HCT116 (cell line): Measurements from ENCODE around the gene MRLN. TPM values are rescaled to one million over a fixed set of nuclear protein-coding genes. Genes with fewer than 3 reads are reported as not detected.

Source experiments
- ATAC-seq: fragments of 200-7000 bp; cut with Tn5 transposase; 2 replicates; pipeline ENCODE4 v1.9.1; 2020; ENCODE audit warnings: mild to moderate bottlenecking, moderate library complexity
- BruUV-seq: library from RNA; stranded (reverse); fragments of 400-500 nt; replicated peaks from 2 replicates; lab custom pipeline; 2021; lab: Mats Ljungman, UMichigan
- CTCF ChIA-PET: fragments of 300-600 bp; sonication (Branson Sonifier 250); formaldehyde crosslinking; loops from one replicate; lab custom pipeline; 2021; ENCODE audit warnings: antibody characterized with exemption; lab: Charles Lee
- POLR2A ChIA-PET: fragments of 300-600, 350-600 bp; sonication (Branson Sonifier 250); formaldehyde crosslinking; loops from one replicate; lab custom pipeline; 2021; ENCODE audit warnings: antibody characterized with exemption; lab: Charles Lee
- RAD21 ChIA-PET, 2 experiments: fragments of 300-600 bp; sonication (Branson Sonifier 250); formaldehyde crosslinking; loops; one replicate each; lab custom pipeline; 2023; ENCODE audit warnings: low total read pairs in 2 of 2; ENCODE audit not compliant: uncharacterized antibody in 2 of 2, unreplicated experiment in 2 of 2, low non-redundant PET in 1 of 2; lab: Charles Lee
- DNase-seq: peaks from one replicate; pipeline ENCODE4 v3.0.0-alpha.2; 2010; ENCODE audit warnings: low read depth, low spot score
- H2AFZ ChIP-seq: fragments of 200-600 bp; shearing (Covaris generic), sonication (generic); 2 replicates; pipeline ENCODE4 v1.6.1; 2017; ENCODE audit warnings: low read depth, mixed run types, mixed read lengths, antibody characterized with exemption, low read length; ENCODE audit not compliant: poor library complexity, severe bottlenecking
- H3K27ac ChIP-seq: 2 replicates; pipeline ENCODE4 v1.5.1; 2012; ENCODE audit warnings: low read depth, low read length
- H3K27me3 ChIP-seq: fragments of 200-600 bp; sonication (generic); 2 replicates; pipeline ENCODE4 v1.6.1; 2016; ENCODE audit warnings: mixed run types, low read length, mixed read lengths; ENCODE audit not compliant: insufficient read depth
- H3K36me3 ChIP-seq, 2 experiments: fragments of 200-500 bp in 1 of 2; fragments of 200-600 bp in 1 of 2; sonication (Bioruptor generic) in 1 of 2; sonication (generic) in 1 of 2; 2 replicates each; pipeline versions ENCODE4 v1.5.1 to v1.6.1; 2014 to 2016; ENCODE audit warnings: low read length in 2 of 2, inconsistent platforms in 1 of 2, mixed read lengths in 1 of 2, mixed run types in 1 of 2; ENCODE audit not compliant: insufficient read depth in 2 of 2, control insufficient read depth in 1 of 2
- H3K4me1 ChIP-seq, 2 experiments: fragments of 200-600 bp in 1 of 2; sonication (generic) in 1 of 2; 2 replicates each; pipeline versions ENCODE4 v1.5.1 to v1.6.1; 2012 to 2017; ENCODE audit warnings: low read length in 2 of 2, inconsistent platforms in 1 of 2, mild to moderate bottlenecking in 1 of 2, mixed read lengths in 1 of 2, mixed run types in 1 of 2, moderate library complexity in 1 of 2; ENCODE audit not compliant: insufficient read depth in 2 of 2, control insufficient read depth in 1 of 2
- H3K4me2 ChIP-seq: fragments of 200-600 bp; sonication (generic); 2 replicates; pipeline ENCODE4 v1.6.1; 2017; ENCODE audit warnings: mixed run types, low read length, mixed read lengths
- H3K4me3 ChIP-seq, 2 experiments: fragments of 200-600 bp in 1 of 2; sonication (generic) in 1 of 2; replicated peaks in 1 of 2; 2 replicates each; pipeline ENCODE4 v1.5.1; 2011 to 2016; ENCODE audit warnings: low read length in 2 of 2, control low read depth in 1 of 2, low read depth in 1 of 2, mild to moderate bottlenecking in 1 of 2, mixed read lengths in 1 of 2, mixed run types in 1 of 2
- H3K79me2 ChIP-seq: fragments of 200-600 bp; sonication (generic); 2 replicates; pipeline ENCODE4 v1.6.1; 2017; ENCODE audit warnings: mild to moderate bottlenecking, mixed run types, low read length, moderate library complexity, mixed read lengths; ENCODE audit not compliant: insufficient read depth
- H3K9ac ChIP-seq: fragments of 200-600 bp; sonication (generic); 2 replicates; pipeline ENCODE4 v1.6.1; 2016; ENCODE audit warnings: low read length, mixed read lengths
- H3K9me2 ChIP-seq: fragments of 200-600 bp; sonication (generic), shearing (Covaris generic); 2 replicates; pipeline ENCODE4 v1.6.1; 2017; ENCODE audit warnings: mixed run types, mild to moderate bottlenecking, moderate library complexity; ENCODE audit not compliant: insufficient read depth
- H3K9me3 ChIP-seq, 2 experiments: fragments of 200-500 bp in 1 of 2; fragments of 200-600 bp in 1 of 2; sonication (Bioruptor generic) in 1 of 2; sonication (generic) in 1 of 2; 2 replicates each; pipeline ENCODE4 v1.6.1; 2014 to 2017; ENCODE audit warnings: low read length in 2 of 2, mixed read lengths in 2 of 2, inconsistent platforms in 1 of 2, low read depth in 1 of 2, mild to moderate bottlenecking in 1 of 2, mixed run types in 1 of 2, moderate library complexity in 1 of 2; ENCODE audit not compliant: control insufficient read depth in 1 of 2, insufficient read depth in 1 of 2
- H4K20me1 ChIP-seq: fragments of 200-600 bp; sonication (generic), shearing (Covaris generic); 2 replicates; pipeline ENCODE4 v1.6.1; 2017; ENCODE audit warnings: mixed run types, mild to moderate bottlenecking, moderate library complexity; ENCODE audit not compliant: insufficient read depth
- CBX3 ChIP-seq: IDR thresholded peaks from 2 replicates; pipeline ENCODE4 v1.6.1; 2012; ENCODE audit warnings: low read depth
- ELF1 ChIP-seq: IDR thresholded peaks from 2 replicates; pipeline ENCODE4 v1.6.1; 2012; ENCODE audit warnings: low read depth, borderline replicate concordance
- EZH2phosphoT487 ChIP-seq: fragments of 200-600 bp; IDR thresholded peaks from 2 replicates; pipeline ENCODE4 v1.6.1; 2018; ENCODE audit warnings: antibody characterized with exemption, borderline replicate concordance
- FOSL1 ChIP-seq: IDR thresholded peaks from 2 replicates; pipeline ENCODE4 v1.6.1; 2012; ENCODE audit warnings: low read depth
- JUND ChIP-seq: IDR thresholded peaks from 2 replicates; pipeline ENCODE4 v1.6.1; 2012
- POLR2A ChIP-seq: IDR thresholded peaks from 2 replicates; pipeline ENCODE4 v1.7.0; 2011; ENCODE audit warnings: borderline replicate concordance; ENCODE audit not compliant: insufficient read depth, insufficient read length; ENCODE audit errors: extremely low read depth
- RAD21 ChIP-seq: IDR thresholded peaks from 2 replicates; pipeline ENCODE4 v1.6.1; 2012; ENCODE audit warnings: low read depth, mild to moderate bottlenecking
- SIN3A ChIP-seq: IDR thresholded peaks from 2 replicates; pipeline ENCODE4 v1.6.1; 2012; ENCODE audit warnings: low read depth
- SRF ChIP-seq: IDR thresholded peaks from 2 replicates; pipeline ENCODE4 v1.6.1; 2012; ENCODE audit warnings: low read depth
- TCF7L2 ChIP-seq: IDR thresholded peaks from 2 replicates; pipeline ENCODE4 v1.7.0; 2011; ENCODE audit warnings: borderline replicate concordance, inconsistent platforms; ENCODE audit not compliant: insufficient read depth, insufficient read length; ENCODE audit errors: extremely low read depth
- YY1 ChIP-seq: IDR thresholded peaks from 2 replicates; pipeline ENCODE4 v1.6.1; 2011; ENCODE audit warnings: low read length, low read depth, moderate library complexity, mild to moderate bottlenecking; ENCODE audit not compliant: insufficient replicate concordance; ENCODE audit errors: extremely low read depth
- intact Hi-C: fragments of 100-400 bp; cut with micrococcal nuclease; formaldehyde crosslinking; loops from 2 replicates; pipeline ENCODE4 v1.10.0; 2022
- total RNA-seq: library from RNA; stranded (reverse); gene quantifications from one replicate; pipeline ENCODE4 v1.2.1, GENCODE V29; 2021; ENCODE audit not compliant: unreplicated experiment
- TF ChIP-seq, protein P1 (sequence below): IDR thresholded peaks from 2 replicates; pipeline ENCODE4 v1.6.1; 2012
- TF ChIP-seq, protein P2 (sequence below), 3 experiments: fragments of 200-600 bp in 1 of 3; sonication (generic) in 1 of 3; IDR thresholded peaks in 2 of 3; conservative IDR thresholded peaks in 1 of 3; 2 replicates each; pipeline ENCODE4 v1.5.1; 2012 to 2017; ENCODE audit warnings: low read depth in 2 of 3, low read length in 2 of 3, antibody characterized with exemption in 1 of 3, borderline replicate concordance in 1 of 3, control low read depth in 1 of 3, mild to moderate bottlenecking in 1 of 3, mixed read lengths in 1 of 3, mixed run types in 1 of 3, moderate library complexity in 1 of 3; ENCODE audit not compliant: insufficient read depth in 1 of 3
- TF ChIP-seq, protein P3 (sequence below): IDR thresholded peaks from 2 replicates; pipeline ENCODE4 v1.6.1; 2012; ENCODE audit warnings: low read depth
- TF ChIP-seq, protein P4 (sequence below): IDR thresholded peaks from 2 replicates; pipeline ENCODE4 v1.6.1; 2011; ENCODE audit warnings: mild to moderate bottlenecking, low read length, moderate library complexity; ENCODE audit not compliant: insufficient replicate concordance; ENCODE audit errors: extremely low read depth
- TF ChIP-seq, protein P5 (sequence below): IDR thresholded peaks from 2 replicates; pipeline ENCODE4 v1.6.1; 2012

MRLN gene
- total RNA-seq, 1 experiment from 2014 or later, result not detected

DNA sequence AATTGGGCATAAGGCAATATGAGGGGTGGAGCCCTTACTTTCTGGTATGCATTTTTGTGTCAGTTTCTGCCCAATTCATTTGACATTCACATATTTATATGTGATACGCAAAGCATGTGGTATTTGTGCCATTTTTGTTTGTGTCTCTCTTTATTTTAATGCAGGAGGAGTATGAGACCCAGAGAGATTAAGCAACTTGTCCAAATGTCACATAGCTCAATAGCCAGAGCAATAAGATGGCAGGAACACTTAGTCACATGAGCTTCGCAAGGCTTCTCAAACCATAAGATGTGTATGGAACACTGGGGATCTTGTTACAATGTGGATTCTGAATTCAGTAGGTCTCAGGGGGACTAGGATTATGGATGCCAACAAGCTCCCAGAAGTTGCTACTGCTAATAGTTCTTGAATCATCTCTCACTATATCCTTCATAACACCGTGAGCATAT is 19.2 kb downstream of the MRLN start:
- BruUV-seq, result no TSS peak
- no peaks in the 10 kb centered on the region for H4K20me1 ChIP-seq
- POLR2A ChIA-PET, result no interaction called here
- no peak overlapping the region for H3K4me3 ChIP-seq
- RAD21 ChIA-PET, result no interaction called here
- intact Hi-C loops, result no loop called here
- H3K9me3 ChIP-seq, result no peaks in the 10 kb centered on the region
- H3K79me2 ChIP-seq, result no peaks in the 10 kb centered on the region
- no peak overlapping the region for H2AFZ ChIP-seq
- no peaks in the 10 kb centered on the region for H3K4me1 ChIP-seq
- no peak overlapping the region for H3K27ac ChIP-seq
- no peak overlapping the region for H3K4me2 ChIP-seq
- H3K27me3 ChIP-seq, result no peaks in the 10 kb centered on the region
- no peaks in the 10 kb centered on the region for H3K9me2 ChIP-seq
- no peak overlapping the region for H3K9ac ChIP-seq
- no peak for TF ChIP-seq JUND
- no peak for TF ChIP-seq EZH2phosphoT487
- TF ChIP-seq, protein P1, sequence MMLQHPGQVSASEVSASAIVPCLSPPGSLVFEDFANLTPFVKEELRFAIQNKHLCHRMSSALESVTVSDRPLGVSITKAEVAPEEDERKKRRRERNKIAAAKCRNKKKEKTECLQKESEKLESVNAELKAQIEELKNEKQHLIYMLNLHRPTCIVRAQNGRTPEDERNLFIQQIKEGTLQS, result no peak
- no peak for TF ChIP-seq CBX3
- TF ChIP-seq, protein P2, sequence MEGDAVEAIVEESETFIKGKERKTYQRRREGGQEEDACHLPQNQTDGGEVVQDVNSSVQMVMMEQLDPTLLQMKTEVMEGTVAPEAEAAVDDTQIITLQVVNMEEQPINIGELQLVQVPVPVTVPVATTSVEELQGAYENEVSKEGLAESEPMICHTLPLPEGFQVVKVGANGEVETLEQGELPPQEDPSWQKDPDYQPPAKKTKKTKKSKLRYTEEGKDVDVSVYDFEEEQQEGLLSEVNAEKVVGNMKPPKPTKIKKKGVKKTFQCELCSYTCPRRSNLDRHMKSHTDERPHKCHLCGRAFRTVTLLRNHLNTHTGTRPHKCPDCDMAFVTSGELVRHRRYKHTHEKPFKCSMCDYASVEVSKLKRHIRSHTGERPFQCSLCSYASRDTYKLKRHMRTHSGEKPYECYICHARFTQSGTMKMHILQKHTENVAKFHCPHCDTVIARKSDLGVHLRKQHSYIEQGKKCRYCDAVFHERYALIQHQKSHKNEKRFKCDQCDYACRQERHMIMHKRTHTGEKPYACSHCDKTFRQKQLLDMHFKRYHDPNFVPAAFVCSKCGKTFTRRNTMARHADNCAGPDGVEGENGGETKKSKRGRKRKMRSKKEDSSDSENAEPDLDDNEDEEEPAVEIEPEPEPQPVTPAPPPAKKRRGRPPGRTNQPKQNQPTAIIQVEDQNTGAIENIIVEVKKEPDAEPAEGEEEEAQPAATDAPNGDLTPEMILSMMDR (IDR thresholded peaks at IDR 0.05 in 2 of 3, conservative IDR thresholded peaks at IDR 0.05 in 1 of 3; ENCODE audit: borderline replicate concordance in 1 of 3, insufficient read depth in 1 of 3, low read depth in 2 of 3, low read length in 2 of 3), result no peak
- no peak for TF ChIP-seq ELF1
- TF ChIP-seq RAD21, result no peak
- TF ChIP-seq SIN3A, result no peak
- no peak for TF ChIP-seq SRF
- TF ChIP-seq, protein P3, sequence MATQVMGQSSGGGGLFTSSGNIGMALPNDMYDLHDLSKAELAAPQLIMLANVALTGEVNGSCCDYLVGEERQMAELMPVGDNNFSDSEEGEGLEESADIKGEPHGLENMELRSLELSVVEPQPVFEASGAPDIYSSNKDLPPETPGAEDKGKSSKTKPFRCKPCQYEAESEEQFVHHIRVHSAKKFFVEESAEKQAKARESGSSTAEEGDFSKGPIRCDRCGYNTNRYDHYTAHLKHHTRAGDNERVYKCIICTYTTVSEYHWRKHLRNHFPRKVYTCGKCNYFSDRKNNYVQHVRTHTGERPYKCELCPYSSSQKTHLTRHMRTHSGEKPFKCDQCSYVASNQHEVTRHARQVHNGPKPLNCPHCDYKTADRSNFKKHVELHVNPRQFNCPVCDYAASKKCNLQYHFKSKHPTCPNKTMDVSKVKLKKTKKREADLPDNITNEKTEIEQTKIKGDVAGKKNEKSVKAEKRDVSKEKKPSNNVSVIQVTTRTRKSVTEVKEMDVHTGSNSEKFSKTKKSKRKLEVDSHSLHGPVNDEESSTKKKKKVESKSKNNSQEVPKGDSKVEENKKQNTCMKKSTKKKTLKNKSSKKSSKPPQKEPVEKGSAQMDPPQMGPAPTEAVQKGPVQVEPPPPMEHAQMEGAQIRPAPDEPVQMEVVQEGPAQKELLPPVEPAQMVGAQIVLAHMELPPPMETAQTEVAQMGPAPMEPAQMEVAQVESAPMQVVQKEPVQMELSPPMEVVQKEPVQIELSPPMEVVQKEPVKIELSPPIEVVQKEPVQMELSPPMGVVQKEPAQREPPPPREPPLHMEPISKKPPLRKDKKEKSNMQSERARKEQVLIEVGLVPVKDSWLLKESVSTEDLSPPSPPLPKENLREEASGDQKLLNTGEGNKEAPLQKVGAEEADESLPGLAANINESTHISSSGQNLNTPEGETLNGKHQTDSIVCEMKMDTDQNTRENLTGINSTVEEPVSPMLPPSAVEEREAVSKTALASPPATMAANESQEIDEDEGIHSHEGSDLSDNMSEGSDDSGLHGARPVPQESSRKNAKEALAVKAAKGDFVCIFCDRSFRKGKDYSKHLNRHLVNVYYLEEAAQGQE, result no peak
- TF ChIP-seq FOSL1, result no peak
- no peak for TF ChIP-seq POLR2A
- TF ChIP-seq, protein P4, sequence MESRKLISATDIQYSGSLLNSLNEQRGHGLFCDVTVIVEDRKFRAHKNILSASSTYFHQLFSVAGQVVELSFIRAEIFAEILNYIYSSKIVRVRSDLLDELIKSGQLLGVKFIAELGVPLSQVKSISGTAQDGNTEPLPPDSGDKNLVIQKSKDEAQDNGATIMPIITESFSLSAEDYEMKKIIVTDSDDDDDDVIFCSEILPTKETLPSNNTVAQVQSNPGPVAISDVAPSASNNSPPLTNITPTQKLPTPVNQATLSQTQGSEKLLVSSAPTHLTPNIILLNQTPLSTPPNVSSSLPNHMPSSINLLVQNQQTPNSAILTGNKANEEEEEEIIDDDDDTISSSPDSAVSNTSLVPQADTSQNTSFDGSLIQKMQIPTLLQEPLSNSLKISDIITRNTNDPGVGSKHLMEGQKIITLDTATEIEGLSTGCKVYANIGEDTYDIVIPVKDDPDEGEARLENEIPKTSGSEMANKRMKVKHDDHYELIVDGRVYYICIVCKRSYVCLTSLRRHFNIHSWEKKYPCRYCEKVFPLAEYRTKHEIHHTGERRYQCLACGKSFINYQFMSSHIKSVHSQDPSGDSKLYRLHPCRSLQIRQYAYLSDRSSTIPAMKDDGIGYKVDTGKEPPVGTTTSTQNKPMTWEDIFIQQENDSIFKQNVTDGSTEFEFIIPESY, result no peak
- TF ChIP-seq, protein P5, sequence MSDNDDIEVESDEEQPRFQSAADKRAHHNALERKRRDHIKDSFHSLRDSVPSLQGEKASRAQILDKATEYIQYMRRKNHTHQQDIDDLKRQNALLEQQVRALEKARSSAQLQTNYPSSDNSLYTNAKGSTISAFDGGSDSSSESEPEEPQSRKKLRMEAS, result no peak
- TF ChIP-seq YY1, result no peak
- TF ChIP-seq TCF7L2, result no peak
- ATAC-seq, result no peak
- DNase-seq, result no peak
- no peaks in the 10 kb centered on the region for H3K36me3 ChIP-seq
- CTCF ChIA-PET, result no interaction called here
